Stimulated activated CD4-positive, alpha-beta T cell treated with anti-CD3 and anti-CD28 coated beads, Interleukin-15, amount 100 ng/mL, for 1 hour (primary cell): ENCODE results near the gene ACADVL.
"Not testable (repeated sequence)": the region's sequence is repeated elsewhere in the genome, so short reads cannot be mapped to it uniquely, and the experiment has no call there.

Experiments
- DNase-seq, 2 donors: peaks; one replicate each; pipeline ENCODE4 v3.0.0-alpha.2; 2020; ENCODE audit warnings: low read depth in 1 of 2, low spot score in 1 of 2

The ACADVL gene

GRCh38 chr17:7219812-7220592 lies at the start of gene ACADVL, which contains the start of gene DLG4:
Gene ACADVL (plus strand): TSS chr17:7219938. CDS start chr17:7219985, 47 bp downstream.
Gene DLG4 (minus strand): TSS chr17:7219836.
- DNase-seq = peak; percentile 52 to 69

- DNase-seq = not testable (repeated sequence)
Observed at GRCh38 chr17:7172522-7173191, 47.1 kb upstream of the ACADVL start.

GRCh38 chr17:7173687-7174602 lies 45.8 kb upstream of the ACADVL start:
- peak in 1 of 2 donors; percentile 25 for DNase-seq

- DNase-seq = no peak
Observed at GRCh38 chr17:7174603-7175326, 45.0 kb upstream of the ACADVL start.

GRCh38 chr17:7175330-7175733 lies 44.4 kb upstream of the ACADVL start:
- DNase-seq = no peak

- DNase-seq = no peak
Observed at GRCh38 chr17:7176107-7176840, 43.5 kb upstream of the ACADVL start.

GRCh38 chr17:7176841-7177190 lies 42.9 kb upstream of the ACADVL start:
- no peak for DNase-seq

GRCh38 chr17:7177191-7177953 lies 42.4 kb upstream of the ACADVL start:
- peak; percentile 30 to 40 for DNase-seq

- no peak for DNase-seq
Observed at GRCh38 chr17:7177954-7178477, 41.7 kb upstream of the ACADVL start.

GRCh38 chr17:7178973-7179316 lies 40.8 kb upstream of the ACADVL start:
- DNase-seq = no peak

GRCh38 chr17:7179317-7180254 lies 40.2 kb upstream of the ACADVL start, which contains the start of gene ASGR1:
Gene ASGR1 (minus strand): TSS chr17:7179370. CDS start chr17:7178563, 807 bp downstream.
- DNase-seq = no peak

GRCh38 chr17:7182101-7182500 lies 37.6 kb upstream of the ACADVL start:
- not testable (repeated sequence) for DNase-seq

GRCh38 chr17:7183433-7184090 lies 36.2 kb upstream of the ACADVL start:
- no peak for DNase-seq

GRCh38 chr17:7184091-7184488 lies 35.6 kb upstream of the ACADVL start:
- DNase-seq = no peak

GRCh38 chr17:7184647-7185046 lies 35.1 kb upstream of the ACADVL start:
- no peak for DNase-seq

- no peak for DNase-seq
Observed at GRCh38 chr17:7186241-7186640, 33.5 kb upstream of the ACADVL start.

GRCh38 chr17:7190276-7190917 lies 29.3 kb upstream of the ACADVL start:
- DNase-seq = no peak
